NB4 (cell line): Measurements from ENCODE around the gene SGCD.

Experiments used
- CTCF ChIP-seq: IDR thresholded peaks from one replicate; pipeline ENCODE4 v1.5.1; 2012; ENCODE audit warnings: low read depth, low read length
- MAX ChIP-seq: IDR thresholded peaks from 2 replicates; pipeline ENCODE4 v1.6.1; 2011; ENCODE audit warnings: low read depth, low read length

GRCh38 chr5:156476678-156477077 lies 149.7 kb downstream of the SGCD start:
- TF ChIP-seq MAX = no peak
- no peak for TF ChIP-seq CTCF
